Calu3 (cell line): ENCODE results near the gene CLEC16A. TPM values are rescaled to one million over a fixed set of nuclear protein-coding genes. Genes with fewer than 3 reads are reported as not detected.

Experiments
- BruUV-seq: library from RNA; stranded (reverse); fragments of 400-500 nt; replicated peaks from 2 replicates; lab custom pipeline; 2021; lab: Mats Ljungman, UMichigan
- CTCF ChIA-PET: fragments of 300-600 bp; sonication (Branson Sonifier 250); formaldehyde crosslinking; loops from one replicate; lab custom pipeline; 2022; ENCODE audit warnings: antibody characterized with exemption; lab: Charles Lee
- DNase-seq: peaks from one replicate; pipeline ENCODE4 v3.0.0; 2022
- H3K27ac Mint-ChIP-seq: one replicate; pipeline ENCODE4 v1.8.0; 2022; ENCODE audit warnings: mixed read lengths; ENCODE audit not compliant: unreplicated experiment
- H3K27me3 Mint-ChIP-seq: one replicate; pipeline ENCODE4 v1.8.0; 2022; ENCODE audit warnings: mixed read lengths; ENCODE audit not compliant: unreplicated experiment
- H3K36me3 Mint-ChIP-seq: one replicate; pipeline ENCODE4 v1.8.0; 2022; ENCODE audit warnings: mild to moderate bottlenecking, moderate library complexity, mixed read lengths; ENCODE audit not compliant: insufficient read depth, unreplicated experiment
- H3K4me1 Mint-ChIP-seq: one replicate; pipeline ENCODE4 v1.8.0; 2022; ENCODE audit warnings: mild to moderate bottlenecking, low read depth, mixed read lengths; ENCODE audit not compliant: unreplicated experiment
- H3K4me3 Mint-ChIP-seq: one replicate; pipeline ENCODE4 v1.8.0; 2022; ENCODE audit warnings: mild to moderate bottlenecking, low read depth, moderate library complexity, mixed read lengths; ENCODE audit not compliant: unreplicated experiment
- H3K9me3 Mint-ChIP-seq: one replicate; pipeline ENCODE4 v1.8.0; 2022; ENCODE audit warnings: low read depth, mixed read lengths; ENCODE audit not compliant: unreplicated experiment
- intact Hi-C: fragments of 100-400 bp; cut with micrococcal nuclease; formaldehyde crosslinking; loops from one replicate; pipeline ENCODE4 v1.10.0; 2022; ENCODE audit not compliant: unreplicated experiment
- total RNA-seq: library from RNA; stranded (reverse); gene quantifications from 2 replicates; pipeline ENCODE4 v1.2.3, GENCODE V29; 2022
- TF ChIP-seq, protein P1 (sequence below): fragments of 200-600 bp; IDR thresholded peaks from one replicate; pipeline ENCODE4 v1.8.0; 2022; ENCODE audit warnings: antibody characterized with exemption; ENCODE audit not compliant: unreplicated experiment

The CLEC16A gene
- total RNA-seq, 1 experiment from 2014 or later, result 33.0 TPM

GRCh38 chr16:11198828-11199227 is 254.5 kb downstream of the CLEC16A start:
- intact Hi-C loops, result loop anchor here (1.0 kb wide), 1 partner anchor 207 kb away; no protein-coding TSS in a partner anchor
- Mint-ChIP-seq H3K9me3 (no peaks in the 10 kb centered on the region), H3K27me3 (no peaks in the 10 kb centered on the region), H3K27ac (peak overlapping the region; percentile 78), H3K36me3 (peaks cover 23% of the 10 kb centered on the region), H3K4me3 (peak overlapping the region; percentile 36), H3K4me1 (peaks cover 44% of the 10 kb centered on the region)
- CTCF ChIA-PET, result interaction anchor here (0.5 to 1.3 kb wide), 8 partner anchors 11 to 215 kb away, joined by 3 to 4 read pairs (median 4); no protein-coding TSS in a partner anchor
- no TSS peak for BruUV-seq
- TF ChIP-seq, protein P1, sequence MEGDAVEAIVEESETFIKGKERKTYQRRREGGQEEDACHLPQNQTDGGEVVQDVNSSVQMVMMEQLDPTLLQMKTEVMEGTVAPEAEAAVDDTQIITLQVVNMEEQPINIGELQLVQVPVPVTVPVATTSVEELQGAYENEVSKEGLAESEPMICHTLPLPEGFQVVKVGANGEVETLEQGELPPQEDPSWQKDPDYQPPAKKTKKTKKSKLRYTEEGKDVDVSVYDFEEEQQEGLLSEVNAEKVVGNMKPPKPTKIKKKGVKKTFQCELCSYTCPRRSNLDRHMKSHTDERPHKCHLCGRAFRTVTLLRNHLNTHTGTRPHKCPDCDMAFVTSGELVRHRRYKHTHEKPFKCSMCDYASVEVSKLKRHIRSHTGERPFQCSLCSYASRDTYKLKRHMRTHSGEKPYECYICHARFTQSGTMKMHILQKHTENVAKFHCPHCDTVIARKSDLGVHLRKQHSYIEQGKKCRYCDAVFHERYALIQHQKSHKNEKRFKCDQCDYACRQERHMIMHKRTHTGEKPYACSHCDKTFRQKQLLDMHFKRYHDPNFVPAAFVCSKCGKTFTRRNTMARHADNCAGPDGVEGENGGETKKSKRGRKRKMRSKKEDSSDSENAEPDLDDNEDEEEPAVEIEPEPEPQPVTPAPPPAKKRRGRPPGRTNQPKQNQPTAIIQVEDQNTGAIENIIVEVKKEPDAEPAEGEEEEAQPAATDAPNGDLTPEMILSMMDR, result no peak
- DNase-seq, result peak; percentile 93

DNA sequence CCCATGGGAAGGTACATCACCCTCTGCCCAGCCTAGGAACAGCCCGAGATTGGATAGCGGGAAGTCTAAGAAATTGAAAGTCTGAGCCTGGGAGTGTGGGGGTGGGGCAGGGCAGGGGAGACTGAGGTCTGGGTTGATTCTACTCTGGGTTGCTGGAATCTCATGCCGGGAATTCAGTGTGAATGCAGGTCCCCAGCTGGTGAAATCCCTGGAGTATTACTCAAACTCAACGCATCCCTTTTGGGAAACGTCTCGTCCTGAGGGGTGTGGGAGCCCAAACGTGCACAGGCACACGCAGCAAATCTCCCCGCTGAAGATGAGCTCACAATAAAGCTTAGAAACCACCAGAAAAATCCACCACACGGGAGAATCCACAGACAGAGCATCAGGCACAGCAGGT is 256.2 kb downstream of the CLEC16A start:
- H3K27ac Mint-ChIP-seq, result peak overlapping the region; percentile 98
- no peak overlapping the region for H3K4me3 Mint-ChIP-seq
- H3K4me1 Mint-ChIP-seq, result peaks cover 44% of the 10 kb centered on the region
- intact Hi-C loops, result no loop called here
- no peaks in the 10 kb centered on the region for H3K9me3 Mint-ChIP-seq
- peaks cover 23% of the 10 kb centered on the region for H3K36me3 Mint-ChIP-seq
- no peaks in the 10 kb centered on the region for H3K27me3 Mint-ChIP-seq
- no peak for DNase-seq
- CTCF ChIA-PET, result interaction anchor here (0.6 to 1.4 kb wide), 3 partner anchors 35 to 420 kb away, joined by 3 to 4 read pairs (median 3); no protein-coding TSS in a partner anchor
- no TSS peak for BruUV-seq
- TF ChIP-seq, protein P1, result no peak

- no peaks in the 10 kb centered on the region for H3K27me3 Mint-ChIP-seq
- H3K9me3 Mint-ChIP-seq, result no peaks in the 10 kb centered on the region
- peaks cover 51% of the 10 kb centered on the region for H3K4me1 Mint-ChIP-seq
- peak; percentile 87 for DNase-seq
- TF ChIP-seq, protein P1, result no peak
- no TSS peak for BruUV-seq
- peak overlapping the region; percentile 98 for H3K27ac Mint-ChIP-seq
- CTCF ChIA-PET, result interaction anchor here (0.9 to 1.4 kb wide), 3 partner anchors 34 to 99 kb away, joined by 3 to 5 read pairs (median 3); no protein-coding TSS in a partner anchor
- intact Hi-C loops, result no loop called here
- peaks cover 23% of the 10 kb centered on the region for H3K36me3 Mint-ChIP-seq
- peak overlapping the region; percentile 61 for H3K4me3 Mint-ChIP-seq
Observed at GRCh38 chr16:11201498-11202259, 257.3 kb downstream of the CLEC16A start.

DNA sequence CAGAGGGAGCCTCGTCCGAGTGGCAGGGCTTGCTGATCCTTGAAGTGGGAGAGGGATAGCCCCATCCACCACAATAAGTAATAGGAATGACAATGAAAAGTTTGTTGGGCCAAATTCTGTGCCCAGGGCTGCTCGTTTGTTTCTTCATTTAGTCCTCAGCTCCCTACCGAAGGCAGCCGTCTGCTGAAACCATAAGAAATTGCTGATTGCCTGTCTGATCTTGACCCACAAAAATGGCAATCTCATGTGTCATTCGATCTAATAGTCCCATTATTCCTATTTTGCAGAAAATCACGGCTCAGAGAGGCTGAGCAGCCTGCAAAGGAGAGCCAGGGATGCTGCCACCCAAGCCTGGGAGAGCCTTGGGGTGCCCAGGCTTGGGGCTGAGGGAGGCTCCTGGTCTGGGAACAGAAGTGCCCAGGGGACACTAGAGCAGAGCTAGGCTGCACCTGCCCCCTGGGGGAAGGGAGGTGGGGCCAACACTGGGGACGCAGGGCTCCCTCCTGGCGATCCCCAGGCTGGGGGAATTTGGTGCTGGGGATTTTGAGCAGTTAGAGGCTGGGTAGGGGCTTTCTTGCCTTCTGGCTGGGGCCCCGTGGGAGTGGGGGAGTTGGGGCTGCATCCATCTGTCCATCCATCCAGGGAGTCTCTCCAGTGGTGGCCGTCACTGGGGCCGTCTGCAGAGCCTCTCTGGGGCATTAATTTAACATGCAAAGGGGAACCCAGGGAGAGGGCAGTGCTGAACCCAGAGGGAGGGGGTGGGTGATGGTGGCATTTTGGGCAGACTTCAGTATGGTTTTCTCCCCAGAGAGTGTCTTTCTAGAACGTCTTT is 258.1 kb downstream of the CLEC16A start:
- DNase-seq, result no peak
- TF ChIP-seq, protein P1, result no peak
- no TSS peak for BruUV-seq
- peaks cover 23% of the 10 kb centered on the region for H3K36me3 Mint-ChIP-seq
- H3K4me3 Mint-ChIP-seq, result peak overlapping the region; percentile 61
- CTCF ChIA-PET, result interaction anchor here (0.9 kb wide), 1 partner anchor 69 kb away, joined by 3 read pairs; no protein-coding TSS in a partner anchor
- peaks cover 56% of the 10 kb centered on the region for H3K4me1 Mint-ChIP-seq
- peak overlapping the region; percentile 98 for H3K27ac Mint-ChIP-seq
- no peaks in the 10 kb centered on the region for H3K9me3 Mint-ChIP-seq
- intact Hi-C loops, result no loop called here
- no peaks in the 10 kb centered on the region for H3K27me3 Mint-ChIP-seq
